ENCODE data around the gene VPS13D. TPM values are rescaled to one million over a fixed set of nuclear protein-coding genes. Genes with fewer than 3 reads are reported as not detected.

Gene VPS13D
- total RNA-seq, 1 experiment from 2014 or later: 11.1 TPM

DNA sequence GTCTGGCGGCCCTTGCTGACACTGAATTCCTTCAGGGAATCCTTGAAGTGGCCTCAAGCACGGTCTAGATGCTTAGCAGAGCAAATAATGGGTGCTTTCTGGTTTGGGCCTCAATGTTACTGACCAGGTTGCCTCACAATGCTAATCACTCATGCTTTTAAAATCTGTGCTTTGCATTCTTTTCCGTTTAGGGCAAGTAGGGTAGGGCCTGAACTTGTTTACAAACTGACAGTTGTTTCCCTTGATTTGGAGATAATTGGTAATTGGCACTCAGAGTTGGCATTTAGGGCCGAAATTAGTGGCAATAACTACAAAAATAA lies 1.4 kb downstream of the VPS13D start:
- DNase-seq (ENCODE audit: low read depth): no peak

DNA sequence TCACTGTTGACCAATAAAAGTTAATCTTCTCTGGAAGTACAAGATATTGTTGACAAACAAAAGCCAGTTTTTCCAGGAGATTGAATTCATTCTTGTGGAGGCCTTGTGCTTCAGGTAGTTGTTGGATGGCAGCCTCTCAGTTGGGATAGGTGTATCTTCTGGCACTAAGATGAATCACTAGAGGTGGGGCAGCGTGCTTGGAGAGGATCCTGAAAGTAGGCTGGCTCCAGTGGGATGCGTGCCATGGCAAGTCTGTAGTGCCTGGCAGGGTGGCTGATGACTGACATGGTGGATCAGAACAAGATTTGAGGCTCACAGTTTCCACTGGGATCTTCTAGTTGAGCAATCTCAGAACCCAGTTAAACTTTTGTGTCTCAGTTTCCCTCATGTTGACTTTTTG lies 2.4 kb downstream of the VPS13D start:
- DNase-seq (ENCODE audit: low read depth): peak; percentile 31

DNA sequence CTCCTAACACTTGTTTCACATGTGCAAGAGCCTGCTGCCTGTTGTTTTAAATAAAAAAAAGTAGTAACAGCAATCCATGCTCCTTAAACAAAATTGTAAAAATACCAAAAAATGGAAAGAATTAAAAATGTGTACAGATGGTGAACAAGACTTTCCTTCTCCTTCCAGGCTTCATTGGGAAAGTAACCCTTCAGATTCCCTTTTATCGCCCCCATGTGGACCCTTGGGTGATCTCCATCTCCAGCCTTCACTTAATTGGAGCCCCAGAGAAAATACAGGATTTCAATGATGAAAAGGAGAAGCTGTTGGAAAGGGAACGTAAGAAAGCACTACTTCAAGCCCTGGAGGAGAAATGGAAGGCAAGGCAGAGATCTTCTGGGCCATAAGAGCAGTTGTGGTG lies 14.2 kb downstream of the VPS13D start:
- DNase-seq (ENCODE audit: low read depth): no peak

DNA sequence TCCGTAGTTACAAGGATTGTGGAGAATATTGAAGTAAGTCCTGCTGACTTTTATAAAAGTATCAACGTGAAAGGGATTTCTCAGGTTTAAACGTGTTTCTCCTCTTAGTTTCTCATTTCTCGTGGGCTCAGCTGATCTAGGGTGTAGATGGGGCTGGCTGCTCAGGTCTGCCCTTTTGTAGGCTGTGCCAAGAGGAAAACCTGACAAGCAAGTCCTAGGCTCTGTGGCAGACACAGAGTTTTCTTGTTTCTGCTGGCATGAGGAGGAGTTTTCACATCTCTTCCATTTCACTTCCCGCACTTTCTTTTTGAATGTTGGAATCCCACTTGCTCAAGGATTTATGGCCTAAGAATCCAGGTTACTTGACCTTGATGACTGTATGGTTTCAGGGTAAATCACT lies 14.8 kb downstream of the VPS13D start:
- DNase-seq (ENCODE audit: low read depth): no peak

DNA sequence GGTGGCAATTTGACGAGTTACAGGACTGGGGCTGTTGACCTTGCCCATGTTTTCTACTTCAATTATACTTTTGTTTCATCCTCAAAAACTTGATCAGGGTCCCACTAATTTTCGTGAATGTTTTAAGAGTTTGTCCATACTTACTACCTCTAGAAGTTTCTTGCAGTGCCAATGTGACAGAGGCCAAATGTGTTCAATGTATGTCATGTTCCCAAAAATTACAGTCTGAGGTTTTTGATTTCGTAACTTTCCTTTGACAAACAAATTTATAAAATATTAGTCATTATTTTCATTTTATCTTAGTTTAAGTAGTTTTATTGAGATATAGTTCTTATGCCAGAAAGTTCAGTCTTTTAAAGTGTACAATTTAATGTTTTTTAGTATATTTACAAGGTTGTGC lies 15.3 kb downstream of the VPS13D start:
- DNase-seq (ENCODE audit: low read depth): no peak

DNA sequence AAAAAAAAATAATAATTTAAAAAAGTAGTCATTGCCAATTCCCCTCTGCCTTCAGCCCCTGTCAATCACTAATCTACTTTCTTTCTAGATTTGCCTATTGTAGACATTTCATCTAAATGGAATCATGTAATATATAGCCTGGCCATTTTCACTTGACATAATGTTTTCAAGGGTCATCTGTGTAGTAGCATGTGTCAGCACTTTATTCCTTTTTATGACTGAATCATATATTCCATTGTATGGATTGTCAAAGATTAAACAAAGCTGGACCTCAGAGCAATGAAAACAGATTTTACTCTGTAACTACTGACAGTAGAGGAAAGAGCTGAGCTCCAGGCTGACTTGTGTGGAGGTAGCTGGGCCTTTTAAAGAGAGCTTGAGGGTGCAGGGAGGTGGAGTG lies 15.9 kb downstream of the VPS13D start:
- no peak for DNase-seq (ENCODE audit: low read depth)

DNA sequence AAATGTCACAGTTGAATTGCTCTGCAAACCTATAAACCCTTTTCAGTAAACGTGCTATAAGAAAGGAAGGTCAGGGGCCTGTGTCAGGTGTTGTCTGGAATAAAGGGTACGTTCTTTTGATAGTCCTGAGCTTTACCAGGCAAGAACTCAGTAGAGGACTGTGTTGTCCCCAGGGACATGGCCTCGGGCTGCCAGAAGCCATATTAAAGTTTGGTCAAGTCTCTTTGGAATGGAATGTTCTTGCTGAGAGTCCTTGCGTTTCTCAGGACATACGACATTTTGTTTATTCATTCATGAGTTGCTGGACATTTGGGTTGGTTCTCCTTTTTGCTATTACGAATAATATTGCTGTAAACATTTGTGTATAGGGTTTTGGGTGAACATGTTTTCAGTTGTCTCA lies 16.8 kb downstream of the VPS13D start:
- DNase-seq (ENCODE audit: low read depth): no peak

DNA sequence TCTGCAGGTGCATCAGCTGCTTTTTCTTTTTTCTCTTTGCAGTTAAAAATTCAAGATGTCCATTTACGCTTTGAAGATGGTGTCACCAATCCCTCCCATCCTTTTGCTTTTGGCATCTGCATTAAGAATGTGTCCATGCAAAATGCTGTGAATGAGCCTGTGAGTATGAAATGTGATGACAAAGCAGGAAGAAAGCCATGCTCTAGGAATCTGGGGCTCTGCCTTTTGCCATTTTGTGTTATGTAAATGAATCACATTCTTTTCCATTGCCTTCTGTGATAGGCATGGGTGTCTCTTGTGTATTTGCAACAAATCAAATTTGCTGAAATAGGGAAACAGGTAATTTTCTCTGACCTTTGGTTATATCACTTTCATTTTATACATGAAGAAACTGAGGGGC lies 19.4 kb downstream of the VPS13D start:
- DNase-seq (ENCODE audit: low read depth): no peak

DNA sequence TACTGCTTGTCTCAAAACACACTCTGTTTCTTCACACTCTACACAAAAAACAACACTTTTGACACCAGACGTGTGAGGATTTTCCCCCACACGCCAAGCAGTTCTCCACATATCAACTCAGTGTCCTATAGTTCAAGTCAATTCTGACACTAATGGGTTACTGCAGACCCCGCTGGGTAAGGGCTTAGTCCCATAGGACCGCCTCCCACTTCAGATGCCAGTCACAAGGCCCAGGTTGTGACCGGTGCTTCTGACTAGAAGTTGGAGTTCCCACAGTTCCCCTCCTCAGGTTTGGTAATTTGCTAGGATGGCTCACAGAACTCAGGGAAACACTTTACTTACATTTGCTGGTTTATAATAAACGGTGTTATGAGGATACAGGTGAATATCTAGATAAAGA lies 19.9 kb downstream of the VPS13D start:
- no peak for DNase-seq (ENCODE audit: low read depth)

DNA sequence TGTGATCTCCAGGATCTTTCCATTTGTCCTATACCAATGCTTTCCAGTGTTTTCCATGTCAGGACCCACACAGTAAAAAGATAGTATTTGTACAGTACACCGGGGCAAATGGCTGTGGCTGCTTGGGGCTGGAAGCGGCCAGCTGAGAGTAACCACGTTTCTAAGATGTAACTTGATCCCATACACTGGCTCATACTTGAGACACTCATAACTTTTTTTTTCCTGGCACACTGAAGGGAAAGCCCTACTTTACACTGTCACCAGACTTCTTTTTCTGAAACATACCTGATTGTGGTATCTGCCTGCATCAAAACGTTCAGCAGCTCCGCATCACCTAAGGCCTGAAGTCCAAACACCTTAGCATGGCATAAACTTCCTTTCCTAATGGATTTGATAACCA lies 21.6 kb downstream of the VPS13D start:
- DNase-seq (ENCODE audit: low read depth): no peak

DNA sequence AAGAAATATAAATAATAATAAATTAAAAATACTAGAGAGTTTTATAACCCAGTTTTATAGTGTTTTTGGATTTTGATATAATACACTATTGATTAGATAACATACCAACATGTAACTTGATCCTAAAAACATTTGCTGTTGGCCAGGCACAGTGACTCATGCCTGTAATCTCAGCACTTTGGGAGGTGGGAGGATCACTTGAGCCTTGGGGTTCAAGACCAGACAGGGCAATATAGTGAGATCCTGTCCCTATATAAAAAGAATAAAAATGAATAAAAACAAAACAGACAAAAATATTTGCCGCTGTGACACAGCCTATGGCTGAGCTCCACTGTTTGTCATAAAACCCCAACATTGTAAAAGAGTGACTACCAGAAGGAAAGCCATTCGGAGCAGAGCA lies 26.1 kb downstream of the VPS13D start:
- DNase-seq (ENCODE audit: low read depth): no peak

DNA sequence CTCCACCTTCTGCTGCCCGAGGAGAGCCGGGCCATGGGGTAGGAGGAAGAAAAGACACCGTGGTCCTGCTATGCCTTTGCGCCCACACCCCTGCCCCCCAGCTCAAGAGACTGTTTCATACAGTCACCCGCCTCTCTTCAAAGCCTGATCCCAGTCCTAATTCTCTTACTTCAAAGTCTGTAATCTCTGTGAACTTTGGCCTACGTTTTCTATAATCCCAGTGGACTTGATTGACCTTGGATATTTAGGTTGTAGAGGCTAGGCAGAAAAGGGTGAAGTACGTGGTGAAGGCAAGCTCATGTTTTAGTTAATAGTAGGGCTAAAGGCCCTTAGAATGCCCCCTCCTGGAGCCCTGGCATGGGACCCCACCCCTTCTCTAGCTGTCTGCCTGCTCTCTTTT lies 28.4 kb downstream of the VPS13D start:
- no peak for DNase-seq (ENCODE audit: low read depth)

DNA sequence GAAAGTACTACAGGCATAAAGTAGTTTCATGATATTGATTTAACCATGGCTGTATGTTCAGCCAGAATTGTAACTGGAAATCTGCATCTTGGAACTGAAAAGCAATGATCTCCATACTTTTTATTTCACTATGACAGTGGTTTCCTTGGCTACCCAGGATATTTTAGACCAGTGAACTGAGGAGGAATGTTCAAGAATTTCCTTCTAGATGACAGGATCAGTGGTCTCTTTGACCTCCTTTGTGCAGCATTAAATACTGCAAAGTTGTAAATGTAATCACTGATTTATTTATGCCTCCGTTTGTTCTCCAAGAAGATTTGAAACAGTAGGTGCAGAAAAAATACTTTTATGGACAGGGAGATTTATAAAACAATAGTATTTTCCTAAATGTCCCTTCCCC lies 39.5 kb downstream of the VPS13D start:
- no peak for DNase-seq (ENCODE audit: low read depth)

DNA sequence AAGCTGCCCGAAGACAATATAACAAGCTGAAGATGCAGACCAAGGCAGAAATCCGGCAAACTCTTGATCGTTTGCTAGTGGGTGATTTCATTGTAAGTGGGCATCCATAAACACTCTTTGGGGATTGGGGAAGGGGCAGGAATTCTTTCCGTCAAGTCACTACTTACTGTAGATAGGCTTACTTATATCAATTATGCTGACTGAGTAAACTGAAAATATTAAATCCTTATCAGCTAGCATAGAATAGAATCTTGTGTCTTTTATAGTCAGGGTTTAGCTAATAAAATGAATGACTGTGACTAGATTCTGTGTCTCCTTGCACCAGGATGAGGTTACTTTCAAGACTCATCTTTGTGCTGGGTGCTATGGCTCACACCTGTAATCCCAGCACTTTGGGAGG lies 41.2 kb downstream of the VPS13D start:
- DNase-seq (ENCODE audit: low read depth): no peak

DNA sequence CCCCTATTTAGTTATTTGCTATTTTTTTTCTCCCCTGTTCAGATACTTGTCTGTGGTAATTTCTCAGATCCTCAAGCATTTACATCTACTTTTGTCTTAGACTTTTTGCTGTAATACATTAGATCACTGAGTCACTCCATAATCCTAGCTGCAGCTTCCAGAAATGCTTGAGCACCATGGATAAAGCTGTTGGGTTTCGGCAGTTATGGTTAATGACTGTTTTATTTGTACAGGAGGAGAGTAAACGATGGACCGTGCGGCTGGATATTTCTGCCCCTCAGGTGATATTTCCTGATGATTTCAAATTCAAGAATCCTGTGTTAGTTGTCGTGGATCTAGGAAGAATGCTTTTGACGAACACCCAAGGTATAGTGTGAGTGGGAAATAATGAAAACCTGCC lies 42.9 kb downstream of the VPS13D start:
- no peak for DNase-seq (ENCODE audit: low read depth)

DNA sequence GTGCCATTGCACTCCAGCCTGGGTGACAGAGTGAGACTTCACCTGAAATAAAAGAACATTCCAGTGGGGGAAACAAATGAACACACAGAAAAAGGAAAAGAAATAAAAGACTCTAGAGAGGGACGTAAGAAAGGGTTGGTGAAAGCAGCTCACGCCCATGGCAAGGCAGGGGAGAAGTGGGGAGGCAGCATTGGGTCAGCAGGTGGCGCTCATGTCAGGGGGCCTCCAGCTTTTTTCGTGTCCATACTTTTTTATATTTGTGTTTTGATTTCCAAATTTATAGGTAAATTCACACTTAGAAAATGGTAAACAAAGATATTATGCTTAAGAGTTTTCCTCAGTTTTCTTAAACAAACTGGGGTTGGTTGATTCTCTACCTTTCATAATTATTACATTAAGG lies 45.5 kb downstream of the VPS13D start:
- peak; percentile 50 for DNase-seq (ENCODE audit: low read depth)

DNA sequence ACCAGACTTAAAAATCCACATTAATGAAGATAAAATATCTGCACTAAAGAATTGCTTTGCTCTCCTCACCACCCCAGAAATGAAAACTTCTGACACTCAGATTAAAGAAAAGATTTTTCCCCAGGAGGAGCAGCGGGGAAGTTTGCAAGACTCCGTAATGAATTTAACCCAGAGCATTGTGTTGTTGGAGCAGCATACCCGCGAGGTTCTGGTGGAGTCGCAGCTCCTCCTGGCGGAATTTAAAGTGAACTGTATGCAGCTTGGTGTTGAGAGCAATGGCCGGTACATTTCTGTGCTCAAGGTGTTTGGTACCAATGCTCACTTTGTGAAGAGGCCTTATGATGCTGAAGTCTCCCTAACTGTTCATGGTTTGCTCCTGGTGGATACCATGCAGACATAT lies 46.4 kb downstream of the VPS13D start:
- DNase-seq (ENCODE audit: low read depth): peak; percentile 59

DNA sequence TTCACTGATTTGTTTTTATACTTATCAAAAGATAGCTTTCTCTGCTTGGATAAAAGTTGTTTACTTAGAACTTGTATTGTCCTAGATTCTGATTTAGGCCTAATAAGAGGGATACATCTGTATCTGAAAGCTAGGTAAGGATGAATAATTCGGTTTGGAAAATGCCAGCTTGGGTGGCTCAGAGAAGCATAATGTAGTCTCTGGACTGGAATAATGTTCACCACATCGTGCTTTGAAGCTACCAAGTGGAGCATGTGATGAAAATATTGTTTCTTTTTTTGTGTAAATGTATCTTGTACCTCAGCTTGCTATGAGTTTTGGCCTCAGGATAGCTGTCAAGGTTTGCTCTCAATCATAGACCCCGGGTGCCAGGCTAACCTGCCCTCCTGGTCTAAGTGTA lies 49.2 kb downstream of the VPS13D start:
- no peak for DNase-seq (ENCODE audit: low read depth)

DNA sequence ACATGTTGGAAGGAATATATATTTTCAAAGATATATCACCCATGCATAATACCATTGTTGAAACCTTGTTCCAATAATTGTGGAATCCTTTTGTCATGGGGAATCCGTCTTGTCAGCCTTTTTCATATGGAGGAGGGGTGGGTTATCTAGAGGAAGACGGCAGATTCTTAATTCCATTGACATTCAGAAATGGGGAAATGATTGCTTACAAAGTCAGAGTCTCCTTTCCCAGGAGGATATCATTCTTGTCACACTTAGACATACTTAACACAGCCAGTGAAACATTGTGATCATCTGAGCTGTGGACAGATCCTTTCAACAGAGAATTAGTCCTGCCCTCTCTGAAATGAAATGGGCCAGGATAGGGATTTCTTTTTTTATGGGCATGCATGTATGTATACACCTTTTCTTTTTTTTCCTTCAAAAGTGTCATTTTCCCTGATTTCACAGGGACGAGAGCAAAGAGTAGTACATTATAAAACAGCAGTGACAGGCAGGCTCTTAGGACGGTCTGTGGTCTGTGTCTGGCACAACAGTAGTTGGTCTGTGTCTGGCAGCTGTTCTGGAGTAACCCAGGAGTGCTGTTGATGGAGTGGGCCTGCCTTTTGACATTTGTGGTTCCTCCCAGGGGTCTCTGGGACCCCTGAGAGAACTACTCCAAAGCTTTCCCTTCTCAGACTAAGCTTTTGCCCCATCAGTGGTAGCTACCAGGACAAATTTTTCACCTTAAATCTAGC lies 50.1 kb downstream of the VPS13D start:
- DNase-seq (ENCODE audit: low read depth): no peak

DNA sequence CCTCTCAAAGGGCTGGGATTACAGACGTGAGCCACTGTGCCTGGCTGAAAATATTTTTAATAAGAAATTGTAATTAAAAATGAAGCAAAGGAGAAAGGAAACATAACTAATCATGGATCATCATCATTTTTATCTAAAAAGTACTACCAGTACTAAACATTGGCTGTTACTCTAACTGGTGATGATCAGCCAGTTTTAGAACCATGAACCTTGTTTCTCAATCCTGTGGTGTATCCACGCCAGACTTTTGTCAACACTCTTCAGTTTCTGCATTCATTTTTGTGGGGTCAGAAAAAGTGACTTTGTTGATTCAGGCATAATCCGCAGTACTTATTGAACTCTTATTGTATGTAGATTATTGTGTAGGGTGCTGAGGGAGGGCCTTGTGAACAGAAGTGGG lies 52.3 kb downstream of the VPS13D start:
- no peak for DNase-seq (ENCODE audit: low read depth)

DNA sequence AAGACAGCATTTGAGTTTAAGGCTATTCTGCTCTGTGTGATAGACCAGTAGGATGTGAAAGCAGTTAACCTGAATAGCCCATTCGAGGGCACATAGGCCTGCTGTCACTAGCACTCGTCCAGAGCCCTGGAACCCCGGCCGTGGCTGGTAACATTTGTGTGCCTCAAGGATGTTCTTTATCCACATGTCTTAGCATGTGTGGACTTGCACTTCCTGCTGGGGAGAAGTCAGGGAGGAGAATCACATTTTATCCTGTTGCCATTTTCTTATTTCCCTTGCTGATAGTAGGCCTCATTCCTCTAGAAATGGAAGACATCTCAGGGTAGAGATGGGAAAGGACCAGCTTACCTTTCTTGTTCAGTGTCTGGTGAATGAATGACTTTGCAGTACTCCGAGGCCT lies 54.7 kb downstream of the VPS13D start:
- no peak for DNase-seq (ENCODE audit: low read depth)

DNA sequence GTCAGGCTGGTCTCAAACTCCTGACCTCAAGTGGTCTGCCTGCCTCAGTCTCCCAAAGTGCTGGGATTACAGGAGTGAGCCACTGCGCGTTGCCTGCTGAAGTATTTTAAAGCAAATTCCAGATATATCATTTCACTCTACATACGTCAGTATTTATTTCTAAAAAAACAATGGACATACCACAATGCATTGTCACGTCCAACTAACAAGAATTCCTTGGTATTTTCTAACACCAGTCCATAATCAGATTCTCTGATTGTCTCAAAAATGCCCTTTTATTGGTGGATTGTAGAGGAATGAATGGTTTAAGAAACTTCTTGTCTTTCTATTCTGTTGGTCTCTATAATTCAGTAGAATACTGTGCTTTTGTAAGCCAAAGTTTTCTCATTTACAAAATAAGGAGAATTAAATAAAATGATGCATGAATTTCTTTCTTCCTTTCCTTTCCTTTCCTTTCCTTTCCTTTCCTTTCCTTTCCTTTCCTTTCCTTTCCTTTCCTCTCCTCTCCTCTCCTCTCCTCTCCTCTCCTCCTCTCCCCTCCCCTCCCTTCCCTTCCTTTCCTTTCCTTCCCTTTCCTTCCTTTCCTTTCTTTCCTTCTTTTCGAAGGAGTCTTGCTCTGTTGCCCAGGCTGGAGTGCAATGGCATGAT lies 55.8 kb downstream of the VPS13D start:
- no peak for DNase-seq (ENCODE audit: low read depth)

DNA sequence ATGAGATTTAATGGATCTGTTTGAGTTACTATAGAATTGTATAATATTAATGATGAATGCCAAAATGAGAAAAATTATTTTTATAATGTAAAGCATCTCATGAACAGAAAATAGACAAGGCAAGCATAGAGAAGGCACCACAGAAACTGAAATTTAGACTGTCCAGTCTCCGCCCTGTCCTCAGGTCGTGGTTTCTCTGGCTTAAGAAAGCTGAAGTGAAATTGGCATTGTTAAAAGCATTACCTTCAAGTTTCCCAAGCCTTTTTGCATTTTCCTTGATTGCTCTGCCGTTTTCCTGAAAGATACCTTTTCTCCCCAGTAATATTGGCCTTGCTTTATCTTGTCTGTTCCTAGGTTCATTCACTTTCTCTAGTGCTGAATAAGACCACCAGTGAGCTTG lies 58.0 kb downstream of the VPS13D start:
- no peak for DNase-seq (ENCODE audit: low read depth)

DNA sequence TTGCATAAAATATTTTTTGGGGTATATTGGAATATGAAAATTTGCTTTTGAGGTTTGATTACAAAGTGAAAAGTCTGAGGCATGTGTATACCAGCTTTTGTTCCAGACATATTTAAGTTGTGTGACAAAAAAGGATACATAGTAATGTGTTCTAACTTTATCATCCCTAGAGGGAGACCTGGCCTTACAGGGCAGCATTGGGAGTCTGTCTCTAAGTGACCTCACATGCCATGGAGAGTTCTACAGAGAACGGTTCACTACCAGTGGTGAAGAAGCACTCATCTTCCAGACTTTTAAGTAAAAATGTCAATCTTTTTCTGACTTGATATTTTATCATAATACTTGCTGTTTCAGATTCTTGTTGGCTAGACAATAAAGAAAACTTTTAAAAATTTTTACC lies 61.0 kb downstream of the VPS13D start:
- DNase-seq (ENCODE audit: low read depth): no peak

All from Daoy (cell line).